Thymus (tissue), 11 donors: ENCODE data around the gene FAM167B. TPM values are rescaled to one million over a fixed set of nuclear protein-coding genes. Genes with fewer than 3 reads are reported as not detected.
A peak's percentile ranks its signal among the peaks of the same experiment; 100 is the strongest.

ENCODE experiments used
- DNase-seq, 9 donors: peaks; one replicate each; pipeline ENCODE4 v3.0.0-alpha.2; 2013; ENCODE audit warnings: low spot score in 9 of 9, low read depth in 6 of 9, missing footprints in 1 of 9
- H3K27ac ChIP-seq, 2 donors: one replicate each; pipeline ENCODE4 v1.5.1; 2013; ENCODE audit warnings: control low read depth in 1 of 2, low read depth in 1 of 2, low read length in 1 of 2, mild to moderate bottlenecking in 1 of 2, moderate library complexity in 1 of 2
- H3K27me3 ChIP-seq, 2 donors: one replicate each; pipeline ENCODE4 v1.5.1; 2013; ENCODE audit warnings: low read length in 1 of 2; ENCODE audit not compliant: control insufficient read depth in 2 of 2, insufficient read depth in 1 of 2
- H3K36me3 ChIP-seq, 2 donors: one replicate each; pipeline ENCODE4 v1.5.1; 2013; ENCODE audit warnings: low read length in 1 of 2, mild to moderate bottlenecking in 1 of 2, moderate library complexity in 1 of 2; ENCODE audit not compliant: control insufficient read depth in 2 of 2, insufficient read depth in 2 of 2
- H3K4me1 ChIP-seq, 2 donors: one replicate each; pipeline ENCODE4 v1.5.1; 2013; ENCODE audit warnings: low read length in 2 of 2; ENCODE audit not compliant: control insufficient read depth in 2 of 2, insufficient read depth in 2 of 2
- H3K4me3 ChIP-seq, 2 donors: one replicate each; pipeline ENCODE4 v1.5.1; 2013; ENCODE audit warnings: low read length in 2 of 2, control low read depth in 1 of 2, mild to moderate bottlenecking in 1 of 2
- H3K9me3 ChIP-seq, 2 donors: one replicate each; pipeline ENCODE4 v1.5.1; 2013; ENCODE audit warnings: low read length in 1 of 2, mild to moderate bottlenecking in 1 of 2; ENCODE audit not compliant: control insufficient read depth in 2 of 2, insufficient read depth in 1 of 2
- WGBS: extraction: QIAGEN DNeasy Blood & Tissue Kit; methylation state at CpG from one replicate; pipeline ENCODE4 v1.1.7; 2013; 5-methylcytosine and 5-hydroxymethylcytosine counted together
- polyA plus RNA-seq: library from polyadenylated mRNA; stranded (reverse); fragments of 200-250 nt; gene quantifications from one replicate; pipeline ENCODE4 v1.2.3, GENCODE V29; 2013
- total RNA-seq: library from RNA; stranded (reverse); fragments of 120-200 nt; gene quantifications from one replicate; pipeline ENCODE4 v1.2.4, GENCODE V29; 2013
- donor health status: healthy.

Gene FAM167B
- total and polyA plus RNA-seq, 2 donors, result 1.2 to 6.8 TPM

DNA sequence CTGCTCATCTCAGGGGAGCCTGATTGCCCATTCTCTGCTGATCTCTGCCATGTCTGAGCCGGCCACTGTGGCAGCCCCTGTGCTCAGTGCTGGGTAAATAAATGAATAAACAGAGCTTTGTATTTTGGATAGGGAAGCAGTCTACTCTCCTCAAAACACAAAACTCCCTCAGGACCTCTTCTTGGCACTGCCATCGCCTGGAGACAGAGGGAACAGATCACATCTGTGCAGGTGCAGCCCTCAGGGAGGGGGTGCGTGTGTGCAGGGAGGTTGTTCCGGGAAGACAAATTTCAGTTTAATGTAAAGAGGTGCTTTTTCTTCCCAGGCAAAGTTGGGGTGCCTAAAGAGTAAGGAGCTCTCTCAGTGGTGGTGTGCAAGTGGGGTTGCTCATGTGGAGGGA is 7.7 kb upstream of the FAM167B start:
- Histone ChIP-seq H3K27ac (no peak overlapping the region), H3K9me3 (no peaks in the 10 kb centered on the region), H3K4me1 (peaks cover 4 to 36% of the 10 kb centered on the region in 2 donors), H3K27me3 (peaks cover 0 to 12% of the 10 kb centered on the region in 2 donors), H3K4me3 (no peak overlapping the region), H3K36me3 (peaks cover 0 to 2% of the 10 kb centered on the region in 2 donors)
- 65% methylated on average over 4 of the region's 4 CpGs for WGBS
- DNase-seq, result no peak

DNA sequence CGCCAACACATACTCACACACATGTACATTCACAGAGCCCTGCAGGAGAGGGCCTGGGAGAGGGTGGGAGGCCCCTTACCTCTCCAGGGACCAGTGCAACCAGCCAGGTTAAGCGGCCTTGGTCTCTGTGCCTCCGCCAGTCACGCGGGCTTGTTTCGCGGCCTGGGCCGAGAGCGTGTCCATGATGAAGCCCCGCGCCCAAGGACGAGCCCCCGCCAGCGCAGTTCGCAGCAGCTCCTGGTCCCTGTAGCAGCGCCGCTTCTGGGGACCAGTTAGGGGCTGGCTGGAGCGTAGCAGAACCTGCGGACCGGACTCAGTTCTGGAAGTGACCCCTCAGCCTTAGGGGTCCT is 7.3 kb upstream of the FAM167B start:
- WGBS, result 97% methylated on average over 20 of the region's 20 CpGs
- Histone ChIP-seq H3K4me3 (peak overlapping the region; percentile 63 to 66), H3K27ac (no peak overlapping the region), H3K4me1 (peaks cover 4 to 36% of the 10 kb centered on the region in 2 donors), H3K9me3 (no peaks in the 10 kb centered on the region), H3K27me3 (peaks cover 0 to 12% of the 10 kb centered on the region in 2 donors), H3K36me3 (no peaks in the 10 kb centered on the region)
- no peak for DNase-seq

DNA sequence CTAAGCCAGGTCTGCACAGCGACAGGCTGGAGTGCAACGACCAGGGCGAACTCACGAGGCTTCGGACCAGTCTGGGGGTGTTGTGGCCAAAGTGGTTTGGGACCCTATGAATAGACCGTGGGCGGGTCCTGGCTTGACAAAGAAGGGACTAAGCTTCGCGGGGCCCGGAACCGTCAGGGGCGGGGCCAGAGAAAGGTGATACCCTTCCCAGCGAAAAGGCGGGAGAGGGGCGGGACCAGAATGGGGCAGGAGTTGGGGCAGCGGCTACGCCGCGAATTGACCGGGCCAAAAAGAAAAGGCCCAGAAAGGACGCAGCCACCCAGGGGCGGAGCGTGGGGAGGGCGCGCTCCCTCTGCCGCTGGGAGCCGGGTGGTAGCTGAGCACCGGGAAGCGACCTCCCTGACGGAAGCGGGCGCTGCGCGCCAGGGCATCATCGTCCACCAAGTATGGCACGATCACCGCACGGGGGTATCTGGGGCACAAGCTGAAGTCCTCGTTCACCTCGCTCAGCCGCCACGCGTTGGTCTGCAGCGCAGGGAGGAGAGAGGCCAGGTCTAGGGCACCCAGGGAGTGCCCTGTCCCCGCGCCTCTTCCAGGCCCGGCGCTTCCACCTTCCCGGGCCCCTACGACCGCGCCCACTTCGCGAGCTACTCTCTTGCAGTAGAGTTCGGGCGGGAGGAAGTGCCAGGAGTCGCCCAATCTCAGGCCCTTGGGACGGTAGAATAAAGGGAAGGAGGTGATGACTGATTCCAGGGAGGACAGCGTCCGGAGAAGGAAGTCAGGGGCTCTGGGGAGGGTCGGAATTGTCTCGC is 6.7 kb upstream of the FAM167B start:
- H3K4me3 ChIP-seq, result peak overlapping the region; percentile 63 to 66
- no peaks in the 10 kb centered on the region for H3K36me3 ChIP-seq
- DNase-seq, result peak in 2 of 9 donors; percentile 65 to 74
- 8% methylated on average over 62 of the region's 62 CpGs for WGBS
- H3K4me1 ChIP-seq, result peaks cover 4 to 36% of the 10 kb centered on the region in 2 donors
- H3K27ac ChIP-seq, result peak overlapping the region; percentile 23 to 25
- peaks cover 0 to 12% of the 10 kb centered on the region in 2 donors for H3K27me3 ChIP-seq
- no peaks in the 10 kb centered on the region for H3K9me3 ChIP-seq

- peaks cover 0 to 12% of the 10 kb centered on the region in 2 donors for H3K27me3 ChIP-seq
- 4% methylated on average over 55 of the region's 55 CpGs for WGBS
- peaks cover 6 to 36% of the 10 kb centered on the region in 2 donors for H3K4me1 ChIP-seq
- no peaks in the 10 kb centered on the region for H3K36me3 ChIP-seq
- H3K9me3 ChIP-seq, result no peaks in the 10 kb centered on the region
- peak in 2 of 9 donors; percentile 52 to 72 for DNase-seq
- H3K4me3 ChIP-seq, result peak overlapping the region; percentile 63 to 66
- H3K27ac ChIP-seq, result peak overlapping the region; percentile 23 to 64
Observed at GRCh38 chr1:32241001-32241763, 5.8 kb upstream of the FAM167B start.

DNA sequence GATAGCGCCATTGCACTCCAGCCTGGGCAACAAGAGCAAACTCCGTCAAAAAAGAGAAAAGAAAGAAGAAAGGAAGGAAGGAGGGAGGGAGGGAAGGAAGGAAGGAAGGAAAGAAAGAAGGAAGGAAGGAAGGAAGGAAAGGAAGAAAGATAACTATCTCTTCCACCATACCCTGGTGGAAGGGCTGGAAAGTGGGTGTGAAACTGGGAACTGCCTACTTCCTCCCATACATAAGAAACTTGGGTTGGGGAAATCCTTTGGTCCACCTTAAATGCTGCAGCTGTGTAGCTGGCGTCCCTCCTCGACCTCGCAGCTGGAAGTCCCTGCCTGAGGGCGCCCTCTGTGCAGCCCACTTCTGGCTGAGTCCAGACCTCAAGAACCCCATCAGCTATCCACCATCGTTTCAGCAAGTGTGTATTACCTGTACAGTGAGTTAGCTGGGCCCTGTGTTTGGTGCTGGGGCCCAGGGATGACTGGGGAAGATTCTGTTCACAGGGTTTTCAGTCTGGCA is 4.6 kb upstream of the FAM167B start:
- Histone ChIP-seq H3K27me3 (peaks cover 0 to 12% of the 10 kb centered on the region in 2 donors), H3K4me3 (no peak overlapping the region), H3K27ac (no peak overlapping the region), H3K4me1 (peaks cover 6 to 46% of the 10 kb centered on the region in 2 donors), H3K9me3 (no peaks in the 10 kb centered on the region), H3K36me3 (no peaks in the 10 kb centered on the region)
- WGBS, result 40% methylated on average over 7 of the region's 7 CpGs
- no peak for DNase-seq

- WGBS, result 96% methylated on average over 12 of the region's 12 CpGs
- Histone ChIP-seq H3K4me1 (peaks cover 16 to 65% of the 10 kb centered on the region in 2 donors), H3K27me3 (no peaks in the 10 kb centered on the region), H3K4me3 (no peak overlapping the region), H3K9me3 (no peaks in the 10 kb centered on the region), H3K36me3 (no peaks in the 10 kb centered on the region), H3K27ac (peak overlapping the region; percentile 91 to 100)
- DNase-seq, result no peak
Observed at GRCh38 chr1:32247452-32247851, 430 bp downstream of the FAM167B start.

- H3K9me3 ChIP-seq, result no peaks in the 10 kb centered on the region
- peak overlapping the region; percentile 10 to 30 for H3K4me3 ChIP-seq
- DNase-seq, result peak in 4 of 9 donors; percentile 70 to 86 (median 74)
- peaks cover 22 to 69% of the 10 kb centered on the region in 2 donors for H3K4me1 ChIP-seq
- H3K27ac ChIP-seq, result peak overlapping the region; percentile 91 to 100
- WGBS, result 9% methylated on average over 31 of the region's 31 CpGs
- no peaks in the 10 kb centered on the region for H3K27me3 ChIP-seq
- H3K36me3 ChIP-seq, result no peaks in the 10 kb centered on the region
Observed at GRCh38 chr1:32247983-32248889, 1.2 kb downstream of the FAM167B start.

DNA sequence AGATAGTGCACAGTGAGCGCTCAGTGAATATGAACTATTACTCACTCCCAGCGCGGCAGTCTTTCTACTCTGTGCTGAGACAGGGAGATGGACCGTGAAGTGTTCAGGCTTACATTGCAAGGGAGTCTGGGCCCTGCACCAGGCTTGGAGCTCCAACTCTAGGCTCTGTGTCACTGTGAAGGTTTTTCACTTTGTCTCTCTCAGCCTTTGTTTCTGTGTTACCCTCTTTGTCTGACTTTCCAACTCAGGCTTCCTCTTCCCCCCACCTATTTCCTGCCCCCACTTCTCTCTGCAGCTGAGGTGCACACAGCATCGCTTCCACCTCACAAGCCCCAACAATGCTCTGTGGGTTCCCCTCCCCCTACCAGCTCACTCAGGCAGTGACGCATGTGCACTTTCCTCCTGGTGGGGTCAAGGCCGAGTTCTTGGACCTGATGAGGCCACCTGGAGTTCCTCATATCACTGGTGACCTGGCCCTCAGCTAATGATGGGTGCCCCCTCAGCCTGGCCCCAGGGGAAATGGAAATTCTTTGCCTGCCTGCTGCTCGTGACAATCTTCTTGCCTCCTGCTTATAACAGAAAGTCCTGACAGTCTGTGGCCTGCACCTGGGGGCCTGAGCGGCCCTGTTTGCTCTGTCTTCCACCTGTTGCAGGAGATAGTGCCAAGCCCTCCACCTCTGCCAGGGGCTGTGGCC is 3.0 kb downstream of the FAM167B start:
- no peaks in the 10 kb centered on the region for H3K27me3 ChIP-seq
- H3K36me3 ChIP-seq, result peaks cover 0 to 7% of the 10 kb centered on the region in 2 donors
- 8% methylated on average over 9 of the region's 9 CpGs for WGBS
- H3K4me3 ChIP-seq, result peak overlapping the region; percentile 59 to 88
- H3K9me3 ChIP-seq, result no peaks in the 10 kb centered on the region
- H3K4me1 ChIP-seq, result peaks cover 29 to 86% of the 10 kb centered on the region in 2 donors
- peak; percentile 84 to 97 (median 92) for DNase-seq
- H3K27ac ChIP-seq, result peak overlapping the region; percentile 94 to 100
